IMR-90 (cell line): Measurements from ENCODE around the gene ASB4.

Experiments used
- BHLHE40 ChIP-seq: fragments of 150-350 bp; IDR thresholded peaks from 2 replicates; pipeline ENCODE4 v1.6.1; 2016; ENCODE audit warnings: mild to moderate bottlenecking, low read depth, low read length
- CEBPB ChIP-seq: IDR thresholded peaks from 2 replicates; pipeline ENCODE4 v1.6.1; 2012; ENCODE audit warnings: low read depth, low read length, improper control_type of control experiment
- CHD1 ChIP-seq: IDR thresholded peaks from 2 replicates; pipeline ENCODE4 v1.6.1; 2012; ENCODE audit warnings: low read depth, low read length, improper control_type of control experiment
- CTCF ChIP-seq: conservative IDR thresholded peaks from 2 replicates; pipeline ENCODE4 v1.5.1; 2012; ENCODE audit warnings: mild to moderate bottlenecking, low read depth, low read length, improper control_type of control experiment
- FOS ChIP-seq: fragments of 150-350 bp; IDR thresholded peaks from 2 replicates; pipeline ENCODE4 v1.6.1; 2016; ENCODE audit warnings: low read depth, low read length
- MAFK ChIP-seq: IDR thresholded peaks from 2 replicates; pipeline ENCODE4 v1.6.1; 2012; ENCODE audit warnings: low read depth, low read length, improper control_type of control experiment
- MAZ ChIP-seq: IDR thresholded peaks from 2 replicates; pipeline ENCODE4 v1.6.1; 2012; ENCODE audit warnings: low read depth, mild to moderate bottlenecking, low read length, improper control_type of control experiment, moderate library complexity, borderline replicate concordance
- MXI1 ChIP-seq: IDR thresholded peaks from 2 replicates; pipeline ENCODE4 v1.6.1; 2012; ENCODE audit warnings: low read depth, mild to moderate bottlenecking, low read length, moderate library complexity, borderline replicate concordance
- POLR2A ChIP-seq: IDR thresholded peaks from 2 replicates; pipeline ENCODE4 v1.6.1; 2012; ENCODE audit warnings: mild to moderate bottlenecking, low read depth, low read length
- RAD21 ChIP-seq: IDR thresholded peaks from 2 replicates; pipeline ENCODE4 v1.6.1; 2012; ENCODE audit warnings: low read length, improper control_type of control experiment
- RCOR1 ChIP-seq: IDR thresholded peaks from 2 replicates; pipeline ENCODE4 v1.6.1; 2012; ENCODE audit warnings: mild to moderate bottlenecking, low read length, improper control_type of control experiment; ENCODE audit not compliant: insufficient replicate concordance
- RFX5 ChIP-seq: IDR thresholded peaks from 2 replicates; pipeline ENCODE4 v1.8.0; 2012; ENCODE audit warnings: low read depth, mild to moderate bottlenecking, low read length, moderate library complexity
- SMC3 ChIP-seq: fragments of 150-350 bp; IDR thresholded peaks from 2 replicates; pipeline ENCODE4 v1.6.1; 2016; ENCODE audit warnings: low read depth, mild to moderate bottlenecking, antibody characterized with exemption, low read length, moderate library complexity

- TF ChIP-seq POLR2A (no peak), CTCF (no peak), MAZ (no peak), MXI1 (no peak), RAD21 (no peak), RFX5 (no peak), FOS (peak; percentile 49; the same call in 1 of the 2 replicates), CEBPB (no peak), MAFK (no peak), RCOR1 (no peak), BHLHE40 (no peak), CHD1 (no peak), SMC3 (no peak)
These were observed 64.2 kb downstream of the ASB4 start for GRCh38 chr7:95549818-95550529.
